Caco-2 (cell line): ENCODE data around the gene SLC19A1. TPM values are rescaled to one million over a fixed set of nuclear protein-coding genes. Genes with fewer than 3 reads are reported as not detected.
A peak's percentile ranks its signal among the peaks of the same experiment; 100 is the strongest.

Experiments
- BruUV-seq: library from RNA; stranded (reverse); fragments of 400-500 nt; replicated peaks from 2 replicates; lab custom pipeline; 2021; lab: Mats Ljungman, UMichigan
- CTCF ChIA-PET: fragments of 300-600 bp; sonication (Branson Sonifier 250); formaldehyde crosslinking; loops from one replicate; lab custom pipeline; 2022; ENCODE audit warnings: antibody characterized with exemption; lab: Charles Lee
- POLR2A ChIA-PET: fragments of 300-600 bp; sonication (Branson Sonifier 250); formaldehyde crosslinking; loops from one replicate; lab custom pipeline; 2022; ENCODE audit warnings: antibody characterized with exemption; lab: Charles Lee
- DNase-seq, 2 experiments: peaks; one replicate each; pipeline versions ENCODE4 v3.0.0 to v3.0.0-alpha.2; 2020 to 2022
- H3K27me3 ChIP-seq: replicated peaks from 2 replicates; pipeline ENCODE4 v1.6.0; 2011; ENCODE audit warnings: low read length; ENCODE audit not compliant: control insufficient read depth, insufficient read depth
- H3K36me3 ChIP-seq: 2 replicates; pipeline ENCODE4 v1.5.1; 2011; ENCODE audit warnings: low read length; ENCODE audit not compliant: control insufficient read depth, insufficient read depth
- H3K4me1 ChIP-seq: fragments of 250-450 bp; sonication (Bioruptor Pico); 2 replicates; pipeline ENCODE4 v1.5.1; 2020; ENCODE audit warnings: mild to moderate bottlenecking
- H3K4me3 ChIP-seq: 2 replicates; pipeline ENCODE4 v1.5.1; 2011; ENCODE audit warnings: low read depth, mild to moderate bottlenecking, control low read depth, low read length
- H3K9me3 ChIP-seq: fragments of 250-450 bp; sonication (Bioruptor Pico); 2 replicates; pipeline ENCODE4 v1.5.1; 2020; ENCODE audit warnings: mild to moderate bottlenecking, moderate library complexity
- H3K27ac Mint-ChIP-seq: one replicate; pipeline ENCODE4 v1.8.0; 2022; ENCODE audit warnings: mixed read lengths; ENCODE audit not compliant: unreplicated experiment
- H3K27me3 Mint-ChIP-seq: one replicate; pipeline ENCODE4 v1.8.0; 2022; ENCODE audit warnings: mixed read lengths; ENCODE audit not compliant: insufficient read depth, unreplicated experiment
- H3K36me3 Mint-ChIP-seq: one replicate; pipeline ENCODE4 v1.8.0; 2022; ENCODE audit warnings: mild to moderate bottlenecking, mixed read lengths; ENCODE audit not compliant: insufficient read depth, unreplicated experiment
- H3K4me1 Mint-ChIP-seq: one replicate; pipeline ENCODE4 v1.8.0; 2022; ENCODE audit warnings: low read depth, mixed read lengths; ENCODE audit not compliant: unreplicated experiment
- H3K4me3 Mint-ChIP-seq: one replicate; pipeline ENCODE4 v1.8.0; 2022; ENCODE audit warnings: mild to moderate bottlenecking, moderate library complexity, mixed read lengths; ENCODE audit not compliant: unreplicated experiment
- H3K9me3 Mint-ChIP-seq: one replicate; pipeline ENCODE4 v1.8.0; 2022; ENCODE audit warnings: mixed read lengths; ENCODE audit not compliant: unreplicated experiment
- CTCF ChIP-seq, 2 experiments: fragments of 200-600 bp in 1 of 2; IDR thresholded peaks; 1 replicate in 1 of 2; 2 replicates in 1 of 2; pipeline versions ENCODE4 v1.5.1 to v1.8.0; 2011 to 2022; ENCODE audit warnings: antibody characterized with exemption in 1 of 2, control low read depth in 1 of 2, inconsistent platforms in 1 of 2, low read depth in 1 of 2, low read length in 1 of 2, mild to moderate bottlenecking in 1 of 2, moderate library complexity in 1 of 2; ENCODE audit not compliant: insufficient read depth in 1 of 2, severe bottlenecking in 1 of 2, unreplicated experiment in 1 of 2
- intact Hi-C: fragments of 100-400 bp; cut with micrococcal nuclease; formaldehyde crosslinking; loops from one replicate; pipeline ENCODE4 v1.10.0; 2022; ENCODE audit not compliant: unreplicated experiment
- total RNA-seq: library from RNA; stranded (reverse); gene quantifications from 2 replicates; pipeline ENCODE4 v1.2.3, GENCODE V29; 2022

SLC19A1 gene
- total RNA-seq, 1 experiment from 2014 or later = 45.4 TPM

- Mint-ChIP-seq H3K27ac (no peak overlapping the region), H3K9me3 (no peaks in the 10 kb centered on the region), H3K4me3 (peak overlapping the region; percentile 56), H3K27me3 (no peaks in the 10 kb centered on the region), H3K36me3 (no peaks in the 10 kb centered on the region), H3K4me1 (peaks cover 17% of the 10 kb centered on the region)
- POLR2A ChIA-PET = no interaction called here
- H3K4me1 ChIP-seq = peaks cover 37% of the 10 kb centered on the region
- no peaks in the 10 kb centered on the region for H3K9me3 ChIP-seq
- CTCF ChIA-PET = no interaction called here
- intact Hi-C loops = no loop called here
- H3K36me3 ChIP-seq = no peaks in the 10 kb centered on the region
- H3K27me3 ChIP-seq = no peaks in the 10 kb centered on the region
- no TSS peak for BruUV-seq
- no peak overlapping the region for H3K4me3 ChIP-seq
- DNase-seq = no peak
- TF ChIP-seq CTCF (IDR thresholded peaks at IDR 0.05; ENCODE audit: insufficient read depth in 1 of 2, low read depth in 1 of 2, low read length in 1 of 2, severe bottlenecking in 1 of 2, unreplicated experiment in 1 of 2) = no peak
These were observed 1.1 kb upstream of the SLC19A1 start for GRCh38 chr21:45543371-45543709.

- Histone ChIP-seq H3K36me3 (no peaks in the 10 kb centered on the region), H3K4me1 (peaks cover 31% of the 10 kb centered on the region), H3K27me3 (no peaks in the 10 kb centered on the region), H3K4me3 (peak overlapping the region; percentile 40), H3K9me3 (no peaks in the 10 kb centered on the region)
- no peak for TF ChIP-seq CTCF (IDR thresholded peaks at IDR 0.05; ENCODE audit: insufficient read depth in 1 of 2, low read depth in 1 of 2, low read length in 1 of 2, severe bottlenecking in 1 of 2, unreplicated experiment in 1 of 2)
- CTCF ChIA-PET = interaction anchor here (0.6 kb wide), 1 partner anchor 175 kb away, joined by 9 read pairs; no protein-coding TSS in a partner anchor
- no peaks in the 10 kb centered on the region for H3K9me3 Mint-ChIP-seq
- peak overlapping the region; percentile 69 for H3K4me3 Mint-ChIP-seq
- intact Hi-C loops = no loop called here
- no peaks in the 10 kb centered on the region for H3K27me3 Mint-ChIP-seq
- TSS peak; percentile 22 for BruUV-seq
- POLR2A ChIA-PET = no interaction called here
- peaks cover 13% of the 10 kb centered on the region for H3K4me1 Mint-ChIP-seq
- H3K36me3 Mint-ChIP-seq = no peaks in the 10 kb centered on the region
- no peak overlapping the region for H3K27ac Mint-ChIP-seq
- peak in 1 of 2 experiments; percentile 33 for DNase-seq
These were observed 579 bp upstream of the SLC19A1 start for GRCh38 chr21:45542667-45543370.

GRCh38 chr21:45541221-45542039, 810 bp downstream of the SLC19A1 start:
- no peaks in the 10 kb centered on the region for H3K27me3 Mint-ChIP-seq
- peak; percentile 61 for DNase-seq
- TF ChIP-seq CTCF (IDR thresholded peaks at IDR 0.05; ENCODE audit: insufficient read depth in 1 of 2, low read depth in 1 of 2, low read length in 1 of 2, severe bottlenecking in 1 of 2, unreplicated experiment in 1 of 2) = no peak
- H3K4me3 Mint-ChIP-seq = peak overlapping the region; percentile 69
- H3K4me1 Mint-ChIP-seq = peaks cover under 1% of the 10 kb centered on the region
- H3K9me3 Mint-ChIP-seq = no peaks in the 10 kb centered on the region
- no peak overlapping the region for H3K27ac Mint-ChIP-seq
- Histone ChIP-seq H3K4me3 (peak overlapping the region; percentile 40), H3K9me3 (no peaks in the 10 kb centered on the region), H3K36me3 (no peaks in the 10 kb centered on the region), H3K4me1 (peaks cover 18% of the 10 kb centered on the region), H3K27me3 (no peaks in the 10 kb centered on the region)
- ChIA-PET CTCF (interaction anchor here (0.6 kb wide), 1 partner anchor 8 kb away, joined by 3 read pairs; no protein-coding TSS in a partner anchor), POLR2A (no interaction called here)
- H3K36me3 Mint-ChIP-seq = peaks cover under 1% of the 10 kb centered on the region
- intact Hi-C loops = no loop called here
- BruUV-seq = TSS peak; percentile 48
